22Rv1 (cell line): Measurements from ENCODE around the gene DRG1.

ENCODE experiments used
- H3K27ac ChIP-seq: fragments of 450-650 bp; 2 replicates; pipeline ENCODE4 v1.5.1; 2017
- ZFX ChIP-seq: fragments of 450-650 bp; IDR thresholded peaks from 2 replicates; pipeline ENCODE4 v1.6.1; 2017; ENCODE audit warnings: antibody characterized with exemption, borderline replicate concordance
- TF ChIP-seq, protein P1 (sequence below): fragments of 450-650 bp; IDR thresholded peaks from 2 replicates; pipeline ENCODE4 v1.5.1; 2017; ENCODE audit warnings: mild to moderate bottlenecking

DRG1 gene

DNA sequence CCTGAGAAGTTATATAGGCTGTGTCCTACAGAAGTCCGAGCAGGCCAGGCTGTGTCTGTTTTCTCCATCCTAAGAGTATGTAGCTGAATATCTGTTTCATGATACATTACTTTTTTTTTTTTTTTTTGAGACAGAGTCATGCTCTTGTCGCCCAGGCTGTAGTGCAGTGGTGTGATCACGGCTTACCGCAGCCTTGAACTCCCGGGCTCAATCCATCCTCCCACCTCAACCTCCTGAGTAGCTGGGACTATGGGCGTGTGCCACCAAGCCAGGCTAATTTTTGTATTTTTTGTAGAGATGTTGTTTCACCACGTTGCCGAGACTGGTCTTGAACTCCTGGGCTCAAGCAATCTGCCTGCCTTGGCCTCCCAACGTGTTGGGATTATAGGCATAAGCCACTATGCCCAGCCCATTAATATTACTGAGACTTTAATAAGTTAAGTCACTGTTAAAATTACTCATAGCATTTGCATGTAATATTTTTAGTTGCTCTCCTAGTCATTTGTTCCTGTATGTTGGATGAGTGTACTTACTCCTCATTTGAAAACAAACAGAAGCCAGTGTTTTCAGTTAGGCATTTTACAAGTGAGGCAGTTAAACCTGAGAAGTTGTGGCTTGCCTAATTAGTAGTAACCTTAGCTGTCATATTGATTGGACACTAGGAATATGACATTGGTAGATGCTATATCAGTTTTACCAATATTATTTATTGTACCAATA lies 26.1 kb downstream of the DRG1 start:
- TF ChIP-seq ZFX, result no peak
- TF ChIP-seq, protein P1, sequence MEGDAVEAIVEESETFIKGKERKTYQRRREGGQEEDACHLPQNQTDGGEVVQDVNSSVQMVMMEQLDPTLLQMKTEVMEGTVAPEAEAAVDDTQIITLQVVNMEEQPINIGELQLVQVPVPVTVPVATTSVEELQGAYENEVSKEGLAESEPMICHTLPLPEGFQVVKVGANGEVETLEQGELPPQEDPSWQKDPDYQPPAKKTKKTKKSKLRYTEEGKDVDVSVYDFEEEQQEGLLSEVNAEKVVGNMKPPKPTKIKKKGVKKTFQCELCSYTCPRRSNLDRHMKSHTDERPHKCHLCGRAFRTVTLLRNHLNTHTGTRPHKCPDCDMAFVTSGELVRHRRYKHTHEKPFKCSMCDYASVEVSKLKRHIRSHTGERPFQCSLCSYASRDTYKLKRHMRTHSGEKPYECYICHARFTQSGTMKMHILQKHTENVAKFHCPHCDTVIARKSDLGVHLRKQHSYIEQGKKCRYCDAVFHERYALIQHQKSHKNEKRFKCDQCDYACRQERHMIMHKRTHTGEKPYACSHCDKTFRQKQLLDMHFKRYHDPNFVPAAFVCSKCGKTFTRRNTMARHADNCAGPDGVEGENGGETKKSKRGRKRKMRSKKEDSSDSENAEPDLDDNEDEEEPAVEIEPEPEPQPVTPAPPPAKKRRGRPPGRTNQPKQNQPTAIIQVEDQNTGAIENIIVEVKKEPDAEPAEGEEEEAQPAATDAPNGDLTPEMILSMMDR, result no peak
- no peak overlapping the region for H3K27ac ChIP-seq

DNA sequence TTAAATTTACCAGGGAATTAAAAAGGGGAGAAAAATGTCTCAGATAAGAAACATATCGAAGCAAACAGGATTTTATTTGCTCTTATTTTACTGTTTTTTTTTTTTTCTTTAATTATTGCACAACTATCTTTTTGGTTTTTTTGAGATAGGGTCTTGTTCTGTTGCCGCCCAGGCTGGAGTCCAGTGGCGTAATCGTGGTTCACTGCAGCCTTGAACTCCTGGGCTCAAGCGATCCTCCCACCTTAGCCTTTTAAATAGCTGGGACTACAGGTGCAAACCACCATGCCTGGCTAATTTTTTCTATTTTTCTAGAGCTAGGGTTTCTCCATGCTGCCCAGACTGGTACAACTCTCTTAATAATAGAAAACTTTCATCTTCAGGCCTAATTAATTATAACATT lies 32.5 kb downstream of the DRG1 start:
- no peak overlapping the region for H3K27ac ChIP-seq
- no peak for TF ChIP-seq ZFX
- TF ChIP-seq, protein P1, result no peak

- TF ChIP-seq, protein P1, result no peak
- TF ChIP-seq ZFX, result no peak
- H3K27ac ChIP-seq, result no peak overlapping the region
These were observed 36.7 kb downstream of the DRG1 start for GRCh38 chr22:31436132-31436531.

GRCh38 chr22:31439808-31440207 lies 40.4 kb downstream of the DRG1 start:
- no peak for TF ChIP-seq ZFX
- TF ChIP-seq, protein P1, result no peak
- H3K27ac ChIP-seq, result no peak overlapping the region

DNA sequence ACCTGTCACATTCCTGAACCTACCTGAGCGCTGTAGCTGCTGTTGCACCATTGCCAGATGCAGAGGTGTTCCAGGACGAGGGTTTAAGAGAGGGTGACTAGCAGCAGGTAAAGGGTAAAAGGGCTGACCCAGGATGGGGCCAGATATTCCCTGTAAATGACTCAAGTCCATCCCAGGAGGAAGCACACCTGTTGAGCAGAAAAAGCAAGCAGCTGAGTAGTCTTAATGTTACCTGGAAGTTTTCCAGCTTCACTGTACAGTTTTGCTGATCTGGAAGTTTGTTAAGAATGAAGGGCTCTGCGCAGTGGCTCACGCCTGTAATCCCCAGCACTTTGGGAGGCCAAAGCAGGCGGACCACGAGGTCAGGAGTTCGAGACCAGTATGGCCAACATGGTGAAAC lies 41.3 kb downstream of the DRG1 start:
- H3K27ac ChIP-seq, result no peak overlapping the region
- TF ChIP-seq, protein P1, result no peak
- TF ChIP-seq ZFX, result no peak

- TF ChIP-seq, protein P1, result no peak
- no peak for TF ChIP-seq ZFX
- no peak overlapping the region for H3K27ac ChIP-seq
These were observed 42.2 kb downstream of the DRG1 start for GRCh38 chr22:31441652-31442051.

GRCh38 chr22:31442768-31443489 lies 43.5 kb downstream of the DRG1 start:
- TF ChIP-seq ZFX, result no peak
- TF ChIP-seq, protein P1, result no peak
- H3K27ac ChIP-seq, result no peak overlapping the region
